NB4 (cell line): ENCODE results near the gene SFSWAP.

Experiments used
- POLR2A ChIP-seq: IDR thresholded peaks from 2 replicates; pipeline ENCODE4 v1.6.1; 2011; ENCODE audit warnings: mild to moderate bottlenecking; ENCODE audit not compliant: insufficient read length; ENCODE audit errors: extremely low read depth
- TF ChIP-seq, protein P1 (sequence below): IDR thresholded peaks from one replicate; pipeline ENCODE4 v1.5.1; 2012; ENCODE audit warnings: low read depth, low read length

DNA sequence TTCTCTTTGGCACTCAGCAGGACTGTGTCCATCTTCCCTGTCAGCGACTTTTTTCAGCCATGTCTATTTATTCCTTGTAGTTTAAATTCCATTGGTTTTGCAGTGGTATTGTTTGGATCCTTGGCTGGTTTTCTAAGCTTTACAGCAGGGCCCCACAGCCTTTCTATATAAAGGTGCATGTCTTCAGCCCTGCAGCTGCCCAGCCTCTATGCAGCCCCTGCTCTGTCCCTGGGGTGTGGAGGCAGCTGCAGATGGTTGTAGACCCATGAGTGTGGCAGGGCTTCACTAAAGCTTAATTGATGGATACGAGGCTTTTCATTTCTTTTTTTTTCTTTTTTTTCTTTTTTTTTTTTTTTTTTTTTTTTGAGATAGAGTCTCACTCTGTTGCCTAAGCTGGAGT lies 29.7 kb downstream of the SFSWAP start:
- TF ChIP-seq POLR2A, result no peak
- TF ChIP-seq, protein P1, sequence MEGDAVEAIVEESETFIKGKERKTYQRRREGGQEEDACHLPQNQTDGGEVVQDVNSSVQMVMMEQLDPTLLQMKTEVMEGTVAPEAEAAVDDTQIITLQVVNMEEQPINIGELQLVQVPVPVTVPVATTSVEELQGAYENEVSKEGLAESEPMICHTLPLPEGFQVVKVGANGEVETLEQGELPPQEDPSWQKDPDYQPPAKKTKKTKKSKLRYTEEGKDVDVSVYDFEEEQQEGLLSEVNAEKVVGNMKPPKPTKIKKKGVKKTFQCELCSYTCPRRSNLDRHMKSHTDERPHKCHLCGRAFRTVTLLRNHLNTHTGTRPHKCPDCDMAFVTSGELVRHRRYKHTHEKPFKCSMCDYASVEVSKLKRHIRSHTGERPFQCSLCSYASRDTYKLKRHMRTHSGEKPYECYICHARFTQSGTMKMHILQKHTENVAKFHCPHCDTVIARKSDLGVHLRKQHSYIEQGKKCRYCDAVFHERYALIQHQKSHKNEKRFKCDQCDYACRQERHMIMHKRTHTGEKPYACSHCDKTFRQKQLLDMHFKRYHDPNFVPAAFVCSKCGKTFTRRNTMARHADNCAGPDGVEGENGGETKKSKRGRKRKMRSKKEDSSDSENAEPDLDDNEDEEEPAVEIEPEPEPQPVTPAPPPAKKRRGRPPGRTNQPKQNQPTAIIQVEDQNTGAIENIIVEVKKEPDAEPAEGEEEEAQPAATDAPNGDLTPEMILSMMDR, result no peak
